ENCODE data around the gene VTI1A. TPM values are rescaled to one million over a fixed set of nuclear protein-coding genes. Genes with fewer than 3 reads are reported as not detected.

The VTI1A gene
- total RNA-seq, 1 experiment from 2014 or later = 22.0 TPM

GRCh38 chr10:112536663-112537062 lies 89.6 kb downstream of the VTI1A start:
- no peak overlapping the region for H2BK5ac ChIP-seq (ENCODE audit: insufficient read length, low read length)
- no peak overlapping the region for H3K4me2 ChIP-seq (ENCODE audit: insufficient read depth, insufficient read length, low read length)
- Mint-ChIP-seq H3K9me3 (no peaks in the 10 kb centered on the region), H3K4me1 (peaks cover 6 to 7% of the 10 kb centered on the region in 2 experiments), H3K27ac (no peak overlapping the region), H3K4me3 (no peak overlapping the region), H3K36me3 (ENCODE audit: insufficient read depth in 1 of 3, low read depth in 3 of 3) (peaks cover 0 to 11% (median 0%) of the 10 kb centered on the region in 3 experiments; a peak in 2 of 7 replicates), H3K27me3 (ENCODE audit: low read depth) (no peaks in the 10 kb centered on the region)
- WGBS (ENCODE audit: extremely low coverage, insufficient read length, low lambda C conversion rate) = no CpG with 5 or more reads among the region's 8 CpGs
- no peaks in the 10 kb centered on the region; the same call in 1 of the 2 replicates for H3K4me1 ChIP-seq (ENCODE audit: insufficient read depth, low read length)
- no peak overlapping the region for H3T11ph ChIP-seq (ENCODE audit: low read length)
- H3K14ac ChIP-seq (ENCODE audit: insufficient read depth, low read length) = no peak overlapping the region
- H2BK20ac ChIP-seq (ENCODE audit: low read depth, low read length, poor library complexity, severe bottlenecking) = no peak overlapping the region
- no peak overlapping the region for H3K18ac ChIP-seq (ENCODE audit: insufficient read length, low read depth, low read length)
- no peak overlapping the region for H4K5ac ChIP-seq (ENCODE audit: insufficient read length, low read depth, low read length)
- no peaks in the 10 kb centered on the region for H3K79me1 ChIP-seq (ENCODE audit: insufficient read depth, low read depth, low read length, poor library complexity, severe bottlenecking)
- no peaks in the 10 kb centered on the region for H3K79me2 ChIP-seq (ENCODE audit: insufficient read depth, low read length)
- H3K23ac ChIP-seq (ENCODE audit: insufficient read length, low read depth, low read length) = no peak overlapping the region
- no peaks in the 10 kb centered on the region for H3K9me3 ChIP-seq (ENCODE audit: control insufficient read depth, low read depth, low read length)
- no peak overlapping the region for H3K4ac ChIP-seq (ENCODE audit: low read depth, low read length)
- no peaks in the 10 kb centered on the region for H3K23me2 ChIP-seq (ENCODE audit: insufficient read length, low read depth, low read length, poor library complexity, severe bottlenecking)
- H3K27me3 ChIP-seq (ENCODE audit: insufficient read depth, low read length) = no peaks in the 10 kb centered on the region
- H2AK5ac ChIP-seq (ENCODE audit: insufficient read length, low read length) = no peak overlapping the region
- DNase-seq = no peak
- H2BK12ac ChIP-seq (ENCODE audit: insufficient read length, low read depth, low read length) = no peak overlapping the region
- no peak overlapping the region for H2BK15ac ChIP-seq (ENCODE audit: low read depth, low read length)
- no peak overlapping the region for H3K56ac ChIP-seq (ENCODE audit: insufficient read length, low read depth, low read length)
- no peak overlapping the region for H3K27ac ChIP-seq (ENCODE audit: insufficient read length, low read depth, low read length)
- H4K20me1 ChIP-seq (ENCODE audit: control insufficient read depth, insufficient read depth, insufficient read length) = no peaks in the 10 kb centered on the region
- H4K8ac ChIP-seq (replicated peaks; ENCODE audit: insufficient read length, low read depth, low read length) = no peak overlapping the region
- no peak overlapping the region for H4K91ac ChIP-seq (ENCODE audit: insufficient read length, low read depth, low read length)
- H2AFZ ChIP-seq (ENCODE audit: low read length) = no peak overlapping the region
- no peak overlapping the region for H3K9ac ChIP-seq (ENCODE audit: extremely low read depth, insufficient read length, low read length)
- no peak for TF ChIP-seq CTCF (conservative IDR thresholded peaks at IDR 0.05)
- H2BK120ac ChIP-seq (ENCODE audit: low read depth, low read length, poor library complexity, severe bottlenecking) = no peak overlapping the region

Measured in H9 (cell line).